HG02970 (cell line): ENCODE data around the gene CCP110.

Source experiments
- ATAC-seq: cut with Tn5 transposase; IDR thresholded peaks from one replicate; pipeline ENCODE4 v1.9.1; 2021; ENCODE audit warnings: mild to moderate bottlenecking, moderate library complexity, moderate number of reproducible peaks; ENCODE audit not compliant: unreplicated experiment, low FRiP score

CCP110 gene

DNA sequence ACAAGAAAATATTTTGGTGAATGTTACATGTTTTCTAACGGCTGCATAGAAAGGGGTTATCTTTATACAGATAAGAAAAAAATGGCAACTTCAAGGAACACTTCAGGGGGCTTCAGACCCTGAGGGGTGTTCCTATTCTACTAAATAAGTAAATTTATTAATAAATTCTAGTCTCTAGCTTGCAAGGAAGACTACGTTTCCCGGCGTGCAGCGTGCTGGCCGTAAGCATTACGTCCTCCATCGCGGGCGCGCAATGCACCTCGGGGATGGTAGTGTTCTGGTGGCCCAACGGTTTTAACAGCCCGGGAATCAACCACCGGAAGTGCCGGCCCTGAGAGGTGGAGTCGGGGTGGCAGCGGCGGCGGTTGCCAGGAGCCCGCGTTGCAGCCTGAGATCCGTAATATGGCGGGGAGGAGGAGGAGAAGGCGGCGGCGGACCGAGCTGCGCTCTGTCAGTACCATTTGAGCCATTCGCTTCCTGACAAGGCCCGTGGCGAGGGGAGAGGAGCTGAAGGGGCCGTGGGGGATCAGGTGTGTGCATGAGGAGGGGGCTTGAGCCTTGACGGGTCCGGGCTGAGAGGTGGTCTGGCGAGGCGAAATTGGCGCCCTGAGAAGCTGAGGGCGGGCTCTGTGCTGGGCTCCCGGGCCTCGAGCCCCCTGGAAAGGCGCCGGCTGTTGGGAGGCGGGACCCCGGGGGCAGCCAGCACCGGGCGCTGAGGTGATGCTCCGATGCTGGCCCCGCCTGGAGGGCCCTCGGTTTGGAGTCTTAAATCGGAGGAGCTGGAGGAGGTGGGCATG lies at the start of gene CCP110:
Gene CCP110, plus strand, starts transcription at position 384 of the 797 bp plus-strand sequence. CDS start 3,940 bp downstream, outside the sequence.
- peak; percentile 66 for ATAC-seq

GRCh38 chr16:19474617-19475016 lies 49.1 kb upstream of the CCP110 start:
- no peak for ATAC-seq

- ATAC-seq = no peak
Measured at GRCh38 chr16:19478505-19478904, 45.2 kb upstream of the CCP110 start.

GRCh38 chr16:19479302-19479721 lies 44.4 kb upstream of the CCP110 start:
- no peak for ATAC-seq

DNA sequence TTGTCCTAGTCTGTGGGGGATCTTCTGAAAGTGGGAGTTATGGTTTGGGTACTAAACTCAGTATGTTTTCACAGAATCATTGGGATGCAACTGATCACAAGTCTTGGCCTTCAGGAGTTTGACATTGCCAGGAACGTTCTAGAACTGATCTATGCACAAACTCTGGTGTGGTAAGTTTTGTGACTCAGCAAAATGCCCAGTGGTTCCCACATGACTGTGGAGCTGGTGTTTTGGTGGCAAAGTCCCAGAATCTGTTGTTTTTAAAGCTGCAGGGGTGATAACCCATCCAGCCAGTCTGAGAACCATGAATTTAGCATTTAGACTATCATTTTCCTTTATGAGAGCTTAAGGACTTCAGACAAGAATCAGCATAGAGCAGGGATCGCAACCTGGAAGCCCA lies 42.4 kb upstream of the CCP110 start:
- ATAC-seq = no peak

DNA sequence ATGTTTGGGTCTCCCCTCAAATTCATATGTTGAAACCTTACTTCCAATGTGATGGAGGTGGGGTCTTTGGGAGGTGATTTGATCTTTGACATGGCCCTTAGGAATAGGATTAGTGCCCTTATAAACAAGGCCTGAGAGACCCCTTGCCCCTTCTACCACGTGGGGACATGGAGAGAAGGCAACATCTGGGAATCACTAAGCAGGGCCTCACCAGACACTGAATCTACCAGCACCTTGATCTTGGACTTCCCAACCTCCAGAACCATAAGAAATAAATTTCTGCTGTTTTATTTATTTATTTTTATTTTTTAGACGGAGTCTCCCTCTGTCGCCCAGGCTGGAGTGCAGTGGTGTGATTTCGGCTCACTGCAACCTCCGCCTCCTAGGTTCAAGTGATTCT lies 42.0 kb upstream of the CCP110 start:
- ATAC-seq = no peak

DNA sequence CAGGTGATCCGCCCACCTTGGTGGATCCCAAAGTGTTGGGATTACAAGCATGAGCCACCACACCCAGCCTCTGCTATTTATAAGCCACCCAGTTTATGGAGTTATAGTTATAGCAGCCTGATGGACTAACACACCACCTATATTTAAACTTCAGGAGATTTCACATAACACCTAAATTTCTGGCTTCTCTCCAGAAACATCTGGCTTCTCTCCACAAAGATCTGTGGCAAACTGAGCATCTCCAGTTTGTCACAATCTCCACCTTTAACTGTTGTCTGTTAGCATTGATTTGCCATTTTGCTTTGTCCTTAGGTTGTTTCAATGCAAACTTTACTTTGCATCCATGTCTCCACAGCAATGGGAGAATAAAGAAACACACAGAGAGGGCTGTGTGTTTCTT lies 41.5 kb upstream of the CCP110 start:
- ATAC-seq = no peak

GRCh38 chr16:19484096-19484495 lies 39.6 kb upstream of the CCP110 start:
- ATAC-seq = no peak

- ATAC-seq = no peak
Measured at GRCh38 chr16:19485611-19486010, 38.1 kb upstream of the CCP110 start.

DNA sequence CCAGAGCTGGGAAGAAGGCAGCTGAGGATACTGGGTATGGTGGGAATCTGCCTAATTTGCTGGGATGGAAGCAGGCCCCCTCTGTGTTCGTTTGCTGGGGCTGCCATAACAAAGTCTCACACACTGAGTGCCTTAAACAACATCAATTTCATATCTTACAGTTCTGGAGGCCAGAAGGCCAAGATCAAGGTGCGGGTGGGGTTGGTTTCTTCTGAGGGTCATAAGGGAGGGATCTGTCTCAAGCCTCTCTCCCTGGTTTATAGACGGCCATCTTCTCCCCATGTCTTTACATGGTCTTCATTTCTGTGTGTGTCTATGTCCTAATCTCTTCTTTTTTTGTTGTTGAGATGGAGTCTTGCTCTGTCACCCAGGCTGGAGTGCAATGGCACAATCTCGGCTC lies 37.7 kb upstream of the CCP110 start:
- ATAC-seq = no peak

DNA sequence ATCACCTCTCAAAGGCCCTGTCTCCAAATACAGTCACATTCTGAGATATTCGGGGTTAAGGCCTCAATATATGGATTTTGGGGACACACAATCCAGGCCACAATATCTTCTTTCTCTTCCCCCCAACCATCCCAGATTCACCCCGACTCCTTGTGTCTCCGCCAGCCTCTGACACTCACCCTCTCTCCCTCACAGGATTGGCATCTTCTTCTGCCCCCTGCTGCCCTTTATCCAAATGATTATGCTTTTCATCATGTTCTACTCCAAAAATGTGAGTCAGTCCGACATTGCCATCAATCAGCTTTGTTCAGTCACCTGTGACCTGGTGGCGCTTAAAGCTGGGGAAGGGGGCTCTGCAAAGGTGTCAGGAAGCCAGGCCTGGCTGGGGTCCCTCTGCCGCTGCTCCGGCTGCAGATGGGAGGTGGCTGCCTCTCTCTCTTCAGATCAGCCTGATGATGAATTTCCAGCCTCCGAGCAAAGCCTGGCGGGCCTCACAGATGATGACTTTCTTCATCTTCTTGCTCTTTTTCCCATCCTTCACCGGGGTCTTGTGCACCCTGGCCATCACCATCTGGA lies 36.9 kb upstream of the CCP110 start:
- no peak for ATAC-seq

DNA sequence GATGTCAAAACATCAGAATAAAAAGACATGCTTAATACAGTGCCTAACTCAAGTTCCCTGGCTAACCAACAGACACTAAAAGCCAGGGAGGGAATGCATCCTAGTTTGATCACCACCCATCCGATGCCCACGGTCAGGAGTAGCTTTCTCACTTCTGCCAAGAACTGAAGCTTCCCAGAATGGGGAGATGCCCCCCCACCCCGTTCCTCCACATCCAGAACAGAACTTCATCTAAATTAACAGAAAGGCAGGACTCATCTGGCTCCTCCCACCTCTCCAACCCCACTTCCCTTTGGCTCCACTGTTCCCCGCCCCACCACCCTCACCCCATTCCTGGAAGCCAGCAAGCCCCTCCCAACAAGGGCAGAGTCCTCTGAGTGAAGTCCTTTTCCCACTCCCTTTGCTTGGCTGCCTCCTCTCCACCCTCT lies 35.5 kb upstream of the CCP110 start:
- ATAC-seq = no peak

DNA sequence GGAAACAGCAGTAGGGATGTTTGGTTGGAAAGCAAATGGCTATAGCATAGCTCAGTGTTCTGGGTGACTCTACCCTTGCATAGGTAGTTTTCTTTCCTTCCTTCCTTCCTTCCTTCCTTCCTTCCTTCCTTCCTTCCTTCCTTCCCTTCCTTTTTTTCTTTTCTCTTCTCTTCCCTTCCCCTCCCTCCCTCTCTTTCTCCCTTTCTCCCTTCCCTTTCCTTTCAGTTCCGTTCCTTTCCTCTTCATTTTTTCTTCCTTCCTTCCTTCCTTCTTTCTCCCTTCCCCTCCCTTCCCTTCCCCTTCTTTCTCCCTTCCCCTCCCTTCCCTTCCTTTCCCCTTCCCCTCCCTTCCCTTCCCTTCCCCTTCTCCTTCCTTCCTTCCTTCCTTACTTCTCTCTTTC lies 33.1 kb upstream of the CCP110 start:
- ATAC-seq = no peak

GRCh38 chr16:19497176-19497575 lies 26.6 kb upstream of the CCP110 start:
- no peak for ATAC-seq

GRCh38 chr16:19499006-19499405 lies 24.7 kb upstream of the CCP110 start:
- ATAC-seq = no peak

DNA sequence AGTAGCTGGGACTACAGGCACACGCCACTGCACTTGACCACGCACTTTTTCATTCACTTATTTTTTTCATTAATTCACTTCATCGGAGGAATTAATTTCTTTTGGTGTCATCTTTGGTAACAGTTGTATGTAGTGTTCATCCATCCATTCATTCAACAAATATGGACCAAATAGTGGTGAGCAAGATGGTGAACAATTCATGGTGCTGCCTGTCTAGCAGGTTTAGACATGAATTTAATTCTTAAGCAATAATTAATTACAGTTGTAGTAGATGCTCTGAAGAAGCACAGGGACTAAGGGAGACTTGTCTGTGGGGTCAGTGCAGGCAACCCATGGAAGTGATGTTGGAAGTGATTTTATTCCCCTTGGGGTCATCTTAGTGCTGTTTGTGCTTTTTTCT lies 24.3 kb upstream of the CCP110 start:
- ATAC-seq = no peak

- no peak for ATAC-seq
Measured at GRCh38 chr16:19502395-19503131, 21.2 kb upstream of the CCP110 start.

- ATAC-seq = no peak
Measured at GRCh38 chr16:19503461-19504075, 20.2 kb upstream of the CCP110 start.

GRCh38 chr16:19505600-19506303 lies 18.0 kb upstream of the CCP110 start:
- no peak for ATAC-seq

GRCh38 chr16:19506965-19507364 lies 16.8 kb upstream of the CCP110 start:
- no peak for ATAC-seq
